Natural killer cell treated with Interleukin-12 subunit alpha and Interleukin-12 subunit beta and Interleukin-15 and Interleukin-18, amount 100 ng/mL, for 72 hours (primary cell): ENCODE data around the gene MOGAT1. TPM values are rescaled to one million over a fixed set of nuclear protein-coding genes. Genes with fewer than 3 reads are reported as not detected.
"Not testable (repeated sequence)": the region's sequence is repeated elsewhere in the genome, so short reads cannot be mapped to it uniquely, and the experiment has no call there.

Experiments
- ATAC-seq, 2 donors: fragments of 150-1000 bp; cut with Tn5 transposase in 1 of 2; sonication (Bioruptor Pico), chemical (Tn5 transposase) in 1 of 2; 2 replicates each; pipeline ENCODE4 v1.10.0; 2021
- DNase-seq: peaks from one replicate; pipeline ENCODE4 v3.0.0; 2022; ENCODE audit warnings: low spot score
- H3K27ac Mint-ChIP-seq, 2 donors: 1 replicate in 1 of 2; 2 replicates in 1 of 2; pipeline ENCODE4 v1.8.0; 2022; ENCODE audit warnings: mixed read lengths in 2 of 2, mild to moderate bottlenecking in 1 of 2, moderate library complexity in 1 of 2
- H3K27me3 Mint-ChIP-seq, 2 donors: 1 replicate in 1 of 2; 2 replicates in 1 of 2; pipeline ENCODE4 v1.8.0; 2022; ENCODE audit warnings: mixed read lengths in 2 of 2
- H3K36me3 Mint-ChIP-seq: one replicate; pipeline ENCODE4 v1.8.0; 2022; ENCODE audit warnings: mixed read lengths
- H3K4me1 Mint-ChIP-seq, 2 donors: 1 replicate in 1 of 2; 2 replicates in 1 of 2; pipeline ENCODE4 v1.8.0; 2022; ENCODE audit warnings: low read depth in 2 of 2, mixed read lengths in 2 of 2, mild to moderate bottlenecking in 1 of 2
- H3K4me3 Mint-ChIP-seq: one replicate; pipeline ENCODE4 v1.8.0; 2022; ENCODE audit warnings: mixed read lengths
- H3K9me3 Mint-ChIP-seq: 2 replicates; pipeline ENCODE4 v1.8.0; 2022; ENCODE audit warnings: mixed read lengths
- total RNA-seq, 2 donors: library from RNA; stranded (reverse); gene quantifications; one replicate each; pipeline ENCODE4 v1.2.3, GENCODE V29; 2022

MOGAT1 gene
- total RNA-seq, 2 donors from 2014 or later: not detected

- Mint-ChIP-seq H3K9me3 (no peaks in the 10 kb centered on the region), H3K36me3 (no peaks in the 10 kb centered on the region), H3K4me3 (no peak overlapping the region), H3K27me3 (peaks cover 11 to 14% of the 10 kb centered on the region in 2 donors), H3K27ac (no peak overlapping the region), H3K4me1 (peaks cover 6 to 18% of the 10 kb centered on the region in 2 donors)
- DNase-seq: no peak
- no peak for ATAC-seq
These were observed 79.1 kb downstream of the MOGAT1 start for GRCh38 chr2:222750533-222750932.

GRCh38 chr2:222751238-222751637, 79.8 kb downstream of the MOGAT1 start:
- Mint-ChIP-seq H3K9me3 (no peaks in the 10 kb centered on the region), H3K4me1 (peaks cover 6 to 18% of the 10 kb centered on the region in 2 donors), H3K36me3 (no peaks in the 10 kb centered on the region), H3K27ac (no peak overlapping the region), H3K27me3 (peaks cover 9 to 11% of the 10 kb centered on the region in 2 donors), H3K4me3 (no peak overlapping the region)
- no peak for DNase-seq
- ATAC-seq: no peak

GRCh38 chr2:222751821-222752719, 80.6 kb downstream of the MOGAT1 start:
- Mint-ChIP-seq H3K9me3 (no peaks in the 10 kb centered on the region), H3K4me1 (peaks cover 6 to 17% of the 10 kb centered on the region in 2 donors), H3K27ac (no peak overlapping the region), H3K27me3 (peaks cover 8 to 11% of the 10 kb centered on the region in 2 donors), H3K4me3 (no peak overlapping the region), H3K36me3 (no peaks in the 10 kb centered on the region)
- no peak for DNase-seq
- ATAC-seq: no peak

GRCh38 chr2:222752746-222753145, 81.3 kb downstream of the MOGAT1 start:
- DNase-seq: no peak
- H3K27me3 Mint-ChIP-seq: peaks cover 8 to 11% of the 10 kb centered on the region in 2 donors
- H3K4me1 Mint-ChIP-seq: peaks cover 6 to 11% of the 10 kb centered on the region in 2 donors
- no peak for ATAC-seq
- H3K27ac Mint-ChIP-seq: no peak overlapping the region
- H3K9me3 Mint-ChIP-seq: no peaks in the 10 kb centered on the region
- no peaks in the 10 kb centered on the region for H3K36me3 Mint-ChIP-seq
- H3K4me3 Mint-ChIP-seq: no peak overlapping the region

GRCh38 chr2:222753251-222753824, 81.9 kb downstream of the MOGAT1 start:
- H3K4me3 Mint-ChIP-seq: no peak overlapping the region
- no peaks in the 10 kb centered on the region for H3K36me3 Mint-ChIP-seq
- ATAC-seq: no peak
- H3K9me3 Mint-ChIP-seq: no peaks in the 10 kb centered on the region
- H3K4me1 Mint-ChIP-seq: peaks cover 6 to 7% of the 10 kb centered on the region in 2 donors
- peaks cover 8% of the 10 kb centered on the region in 2 donors for H3K27me3 Mint-ChIP-seq
- H3K27ac Mint-ChIP-seq: no peak overlapping the region
- DNase-seq: no peak

GRCh38 chr2:222754324-222754930, 83.0 kb downstream of the MOGAT1 start:
- Mint-ChIP-seq H3K36me3 (no peaks in the 10 kb centered on the region), H3K9me3 (no peaks in the 10 kb centered on the region), H3K4me3 (no peak overlapping the region), H3K27ac (no peak overlapping the region), H3K27me3 (peaks cover 0 to 2% of the 10 kb centered on the region in 2 donors), H3K4me1 (peaks cover 6 to 7% of the 10 kb centered on the region in 2 donors)
- DNase-seq (no peak), ATAC-seq (no peak)

GRCh38 chr2:222755593-222755992, 84.1 kb downstream of the MOGAT1 start:
- ATAC-seq: not testable (repeated sequence)

GRCh38 chr2:222756362-222756831, 84.9 kb downstream of the MOGAT1 start:
- ATAC-seq: no peak
- H3K9me3 Mint-ChIP-seq: no peaks in the 10 kb centered on the region
- H3K36me3 Mint-ChIP-seq: no peaks in the 10 kb centered on the region
- no peak overlapping the region for H3K4me3 Mint-ChIP-seq
- H3K27me3 Mint-ChIP-seq: no peaks in the 10 kb centered on the region
- H3K4me1 Mint-ChIP-seq: peaks cover 6 to 7% of the 10 kb centered on the region in 2 donors
- H3K27ac Mint-ChIP-seq: no peak overlapping the region
- DNase-seq: no peak

More at GRCh38 chr2:222755593-222755992, 84.1 kb downstream of the MOGAT1 start:
- not testable (repeated sequence) for DNase-seq, H3K9me3 Mint-ChIP-seq, H3K4me3 Mint-ChIP-seq, H3K4me1 Mint-ChIP-seq, H3K27me3 Mint-ChIP-seq, H3K36me3 Mint-ChIP-seq, H3K27ac Mint-ChIP-seq

GRCh38 chr2:222756951-222757650, 85.6 kb downstream of the MOGAT1 start:
- no peaks in the 10 kb centered on the region for H3K9me3 Mint-ChIP-seq
- H3K36me3 Mint-ChIP-seq: no peaks in the 10 kb centered on the region
- peaks cover 6 to 7% of the 10 kb centered on the region in 2 donors for H3K4me1 Mint-ChIP-seq
- DNase-seq (no peak), ATAC-seq (no peak)
- H3K27ac Mint-ChIP-seq: no peak overlapping the region
- H3K4me3 Mint-ChIP-seq: no peak overlapping the region
- no peaks in the 10 kb centered on the region for H3K27me3 Mint-ChIP-seq

Other genes starting within 250 kb of the MOGAT1 start
- gene SGPP2, start 247.1 kb upstream of the MOGAT1 start, total RNA-seq: under 1 TPM; 0.12 to 0.20 TPM
- 10 to 100 TPM; 27.7 to 44.5 TPM for gene FARSB, start 15.6 kb upstream of the MOGAT1 start, total RNA-seq
- gene ACSL3, start 189.4 kb downstream of the MOGAT1 start, total RNA-seq: 10 to 100 TPM; 48.5 to 52.8 TPM